Prostate gland (tissue), 2 donors: ENCODE results near the gene CDC14B. TPM values are rescaled to one million over a fixed set of nuclear protein-coding genes. Genes with fewer than 3 reads are reported as not detected.
A peak's percentile ranks its signal among the peaks of the same experiment; 100 is the strongest.

Source experiments
- DNase-seq: peaks from one replicate; pipeline ENCODE4 v3.0.0-alpha.2; 2019; ENCODE audit warnings: low spot score
- H3K27ac ChIP-seq, 2 donors: fragments of 200-600 bp; sonication (generic); 2 replicates each; pipeline ENCODE4 v1.5.1; 2017 to 2019
- H3K27me3 ChIP-seq: fragments of 200-600 bp; sonication (generic); replicated peaks from 2 replicates; pipeline ENCODE4 v1.5.1; 2019; ENCODE audit not compliant: insufficient read depth
- H3K36me3 ChIP-seq, 2 donors: fragments of 200-600 bp; sonication (generic); 1 replicate in 1 of 2; 2 replicates in 1 of 2; pipeline versions ENCODE4 v1.5.1 to v1.8.1; 2017 to 2019
- H3K4me1 ChIP-seq: fragments of 200-600 bp; sonication (generic); replicated peaks from 2 replicates; pipeline ENCODE4 v1.5.1; 2019
- H3K4me3 ChIP-seq, 2 donors: fragments of 200-600 bp; sonication (generic); 2 replicates each; pipeline ENCODE4 v1.5.1; 2017 to 2019
- H3K9me3 ChIP-seq: fragments of 200-600 bp; sonication (generic); 2 replicates; pipeline ENCODE4 v1.5.1; 2017
- POLR2A ChIP-seq: fragments of 450-650 bp; IDR thresholded peaks from one replicate; pipeline ENCODE4 v1.6.1; 2016; ENCODE audit warnings: antibody characterized with exemption, mild to moderate bottlenecking
- POLR2AphosphoS5 ChIP-seq: sonication (generic); formaldehyde crosslinking; IDR thresholded peaks from one replicate; pipeline ENCODE4 v1.6.1; 2017; ENCODE audit warnings: antibody characterized with exemption
- WGBS: methylation state at CpG from one replicate; pipeline ENCODE4 v1.1.5; 2018; 5-methylcytosine and 5-hydroxymethylcytosine counted together
- intact Hi-C: fragments of 100-400 bp; cut with DNase I; formaldehyde crosslinking; loops from one replicate; pipeline ENCODE4 v1.14.2; 2022
- total RNA-seq, 2 donors: library from RNA; depleted of rRNA; stranded (reverse); fragments of >200 nt; gene quantifications; one replicate each; pipeline ENCODE4 v1.1.0, GENCODE V29; 2016
- TF ChIP-seq, protein P1 (sequence below), 4 experiments: fragments of 200-600 bp in 2 of 4; fragments of 450-650 bp in 2 of 4; sonication (generic) in 2 of 4; IDR thresholded peaks; 1 replicate in 3 of 4; 2 replicates in 1 of 4; pipeline ENCODE4 v1.5.1; 2016 to 2019; ENCODE audit warnings: antibody characterized with exemption in 4 of 4, mild to moderate bottlenecking in 2 of 4, moderate library complexity in 2 of 4

The CDC14B gene
- total RNA-seq, 2 donors from 2014 or later: 27.0 to 34.7 TPM

DNA sequence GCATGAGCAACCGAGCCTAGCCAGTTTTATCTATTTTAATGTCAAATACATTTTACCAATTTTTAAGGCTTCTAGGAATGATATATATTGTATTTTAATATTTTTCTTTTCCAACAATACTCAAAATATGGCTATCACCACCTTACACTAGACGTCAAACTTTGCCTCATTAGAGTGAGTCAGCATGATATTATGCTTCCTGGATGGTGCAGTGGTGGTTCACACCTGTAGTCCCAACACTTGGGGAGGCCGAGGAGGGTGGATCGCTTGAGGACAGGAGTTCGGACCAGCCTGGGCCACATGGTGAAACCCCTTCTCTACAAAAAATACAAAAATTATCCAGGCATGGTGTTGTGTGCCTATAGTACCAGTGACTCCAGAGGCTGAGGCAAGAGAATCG is 7.3 kb upstream of the CDC14B start:
- H3K4me1 ChIP-seq: no peaks in the 10 kb centered on the region
- no peaks in the 10 kb centered on the region for H3K27me3 ChIP-seq
- H3K4me3 ChIP-seq: no peak overlapping the region
- no peak overlapping the region for H3K27ac ChIP-seq
- no peaks in the 10 kb centered on the region for H3K36me3 ChIP-seq
- H3K9me3 ChIP-seq: no peaks in the 10 kb centered on the region
- intact Hi-C loops: no loop called here
- TF ChIP-seq, protein P1, sequence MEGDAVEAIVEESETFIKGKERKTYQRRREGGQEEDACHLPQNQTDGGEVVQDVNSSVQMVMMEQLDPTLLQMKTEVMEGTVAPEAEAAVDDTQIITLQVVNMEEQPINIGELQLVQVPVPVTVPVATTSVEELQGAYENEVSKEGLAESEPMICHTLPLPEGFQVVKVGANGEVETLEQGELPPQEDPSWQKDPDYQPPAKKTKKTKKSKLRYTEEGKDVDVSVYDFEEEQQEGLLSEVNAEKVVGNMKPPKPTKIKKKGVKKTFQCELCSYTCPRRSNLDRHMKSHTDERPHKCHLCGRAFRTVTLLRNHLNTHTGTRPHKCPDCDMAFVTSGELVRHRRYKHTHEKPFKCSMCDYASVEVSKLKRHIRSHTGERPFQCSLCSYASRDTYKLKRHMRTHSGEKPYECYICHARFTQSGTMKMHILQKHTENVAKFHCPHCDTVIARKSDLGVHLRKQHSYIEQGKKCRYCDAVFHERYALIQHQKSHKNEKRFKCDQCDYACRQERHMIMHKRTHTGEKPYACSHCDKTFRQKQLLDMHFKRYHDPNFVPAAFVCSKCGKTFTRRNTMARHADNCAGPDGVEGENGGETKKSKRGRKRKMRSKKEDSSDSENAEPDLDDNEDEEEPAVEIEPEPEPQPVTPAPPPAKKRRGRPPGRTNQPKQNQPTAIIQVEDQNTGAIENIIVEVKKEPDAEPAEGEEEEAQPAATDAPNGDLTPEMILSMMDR (IDR thresholded peaks at IDR 0.05): no peak
- no peak for TF ChIP-seq POLR2A
- TF ChIP-seq POLR2AphosphoS5: no peak
- 89% methylated on average over 6 of the region's 6 CpGs for WGBS
- no peak for DNase-seq

DNA sequence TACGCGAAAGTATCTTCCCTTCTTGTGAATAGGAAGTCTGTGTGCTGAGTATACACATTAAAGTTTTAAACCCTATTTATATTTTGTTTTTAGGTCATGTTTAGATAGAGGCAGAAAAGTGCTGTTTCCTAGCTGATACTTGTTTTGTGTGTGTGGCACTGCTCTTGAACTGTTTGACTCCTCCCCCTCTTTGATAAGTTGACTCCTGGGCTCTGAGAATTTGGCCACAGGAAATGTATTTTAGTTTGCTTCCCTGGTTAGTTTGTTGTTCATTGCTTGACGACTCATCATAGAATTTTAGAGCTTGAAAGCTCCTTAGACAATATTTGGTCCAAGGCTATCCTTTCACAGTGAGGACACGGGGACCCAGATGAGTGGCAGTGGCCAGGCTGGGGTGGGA is 2.0 kb upstream of the CDC14B start:
- Histone ChIP-seq H3K36me3 (no peaks in the 10 kb centered on the region), H3K9me3 (no peaks in the 10 kb centered on the region), H3K4me3 (no peak overlapping the region), H3K27me3 (no peaks in the 10 kb centered on the region), H3K27ac (no peak overlapping the region), H3K4me1 (no peaks in the 10 kb centered on the region)
- TF ChIP-seq POLR2A: no peak
- TF ChIP-seq POLR2AphosphoS5: no peak
- TF ChIP-seq, protein P1 (IDR thresholded peaks at IDR 0.05): no peak
- whole genome bisulfite sequencing: 76% methylated on average over 4 of the region's 4 CpGs
- intact Hi-C loops: no loop called here
- no peak for DNase-seq

DNA sequence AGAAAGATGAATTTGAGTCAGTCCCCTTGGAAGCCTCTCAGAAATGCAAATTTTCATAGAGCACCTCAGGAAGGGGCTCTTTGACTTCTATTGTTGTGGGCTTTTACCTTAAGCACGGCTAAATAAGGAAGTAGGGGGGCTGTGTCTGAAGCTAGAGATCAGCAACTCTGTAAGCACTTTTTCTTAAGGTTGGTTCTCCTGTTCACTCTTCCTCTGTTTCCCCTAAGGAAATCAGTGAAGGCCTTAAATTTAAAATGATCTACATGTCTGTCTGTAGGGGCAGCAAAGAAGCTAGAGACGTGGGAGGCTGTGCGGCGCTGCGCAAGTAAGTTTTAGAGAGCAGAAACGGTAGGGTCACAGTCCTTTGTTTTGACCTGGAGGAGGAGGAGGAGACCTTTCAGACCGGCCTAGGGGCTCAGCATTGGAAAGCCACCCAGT is 1.2 kb upstream of the CDC14B start:
- intact Hi-C loops: no loop called here

DNA sequence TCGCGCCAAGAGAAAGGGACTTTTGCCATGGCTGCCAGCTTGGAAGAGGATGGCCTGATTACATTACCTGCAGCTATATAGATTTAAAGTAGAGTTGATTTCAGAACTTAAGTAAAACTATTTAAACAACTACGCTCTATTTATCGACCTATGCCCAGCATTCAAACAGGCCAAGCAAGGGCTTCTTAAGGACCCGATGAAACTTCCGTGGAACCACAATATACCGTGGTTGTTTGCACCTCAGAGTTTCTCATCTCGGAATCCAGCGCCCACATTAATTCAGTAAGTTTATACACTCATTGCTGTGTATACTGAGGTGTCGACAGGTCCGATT is 505 bp upstream of the CDC14B start:
- 54% methylated on average over 11 of the region's 11 CpGs for WGBS
- intact Hi-C loops: no loop called here
- no peaks in the 10 kb centered on the region for H3K4me1 ChIP-seq
- H3K36me3 ChIP-seq: no peaks in the 10 kb centered on the region
- DNase-seq: no peak
- peak overlapping the region; percentile 61 to 76 for H3K27ac ChIP-seq
- TF ChIP-seq, protein P1 (IDR thresholded peaks at IDR 0.05): no peak
- TF ChIP-seq POLR2A (no peak), POLR2AphosphoS5 (no peak)
- no peaks in the 10 kb centered on the region for H3K27me3 ChIP-seq
- H3K9me3 ChIP-seq: no peaks in the 10 kb centered on the region
- H3K4me3 ChIP-seq: peak overlapping the region; percentile 50 to 69

More for the DNA sequence above, 1.2 kb upstream of the CDC14B start:
- WGBS: 81% methylated on average over 7 of the region's 7 CpGs
- DNase-seq: no peak
- Histone ChIP-seq H3K27ac (no peak overlapping the region), H3K27me3 (no peaks in the 10 kb centered on the region), H3K36me3 (no peaks in the 10 kb centered on the region), H3K4me3 (no peak overlapping the region), H3K9me3 (no peaks in the 10 kb centered on the region), H3K4me1 (no peaks in the 10 kb centered on the region)
- TF ChIP-seq POLR2A: no peak
- TF ChIP-seq, protein P1 (IDR thresholded peaks at IDR 0.05): no peak
- TF ChIP-seq POLR2AphosphoS5: no peak

DNA sequence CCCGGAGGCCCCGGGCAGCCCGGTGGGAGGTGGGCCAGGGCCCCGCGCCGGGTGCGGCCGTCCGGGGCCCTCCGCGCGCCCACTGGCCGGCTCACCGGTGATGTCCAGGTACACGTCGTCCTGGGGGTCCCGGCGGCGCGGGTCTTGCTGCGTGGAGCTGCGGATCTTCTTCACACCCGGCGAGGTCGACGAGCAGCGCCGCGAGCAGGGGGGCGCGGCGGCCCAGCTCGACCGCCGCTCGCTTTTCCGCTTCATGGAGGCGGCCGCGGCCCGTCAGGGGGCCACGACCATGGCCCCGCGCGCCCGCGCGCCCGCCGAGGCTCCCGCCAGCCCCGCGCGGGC is 548 bp downstream of the CDC14B start:
- Histone ChIP-seq H3K9me3 (no peaks in the 10 kb centered on the region), H3K4me3 (peak overlapping the region; percentile 69 to 78), H3K27ac (peak overlapping the region; percentile 88 to 92), H3K27me3 (no peaks in the 10 kb centered on the region), H3K36me3 (no peaks in the 10 kb centered on the region), H3K4me1 (no peaks in the 10 kb centered on the region)
- 4% methylated on average over 9 of the region's 54 CpGs for WGBS
- intact Hi-C loops: loop anchor here (5.0 kb wide), 3 partner anchors 33 to 172 kb away; no protein-coding TSS in a partner anchor
- TF ChIP-seq POLR2A (no peak), POLR2AphosphoS5 (no peak)
- TF ChIP-seq, protein P1 (IDR thresholded peaks at IDR 0.05): no peak
- no peak for DNase-seq
